GM12878 (cell line): Measurements from ENCODE around the gene MAPRE3. TPM values are rescaled to one million over a fixed set of nuclear protein-coding genes. Genes with fewer than 3 reads are reported as not detected.

ENCODE experiments used
- ATAC-seq: fragments of 200-7000 bp; cut with Tn5 transposase; 3 replicates; pipeline ENCODE4 v1.9.1; 2020; ENCODE audit warnings: mild to moderate bottlenecking, moderate library complexity
- BruUV-seq: library from RNA; stranded (reverse); fragments of 400-500 nt; replicated peaks from 2 replicates; lab custom pipeline; 2021; lab: Mats Ljungman, UMichigan
- CTCF ChIA-PET: fragments of 300-600 bp; sonication (Branson Sonifier 250); formaldehyde crosslinking; extraction: SDS; loops from one replicate; lab custom pipeline; 2021; ENCODE audit warnings: inconsistent platforms; lab: Yijun Ruan, JAX
- POLR2A ChIA-PET: fragments of 350-600 bp; formaldehyde crosslinking; extraction: SDS; loops from one replicate; lab custom pipeline; 2021; ENCODE audit warnings: inconsistent platforms; lab: Charles Lee
- RAD21 ChIA-PET: fragments of 300-600 bp; sonication (Branson Sonifier 250); formaldehyde crosslinking; loops from one replicate; lab custom pipeline; 2023; ENCODE audit warnings: antibody characterized with exemption; ENCODE audit not compliant: unreplicated experiment; lab: Charles Lee
- SMC1A ChIA-PET: fragments of 300-600 bp; sonication (Branson Sonifier 250); formaldehyde crosslinking; loops from one replicate; lab custom pipeline; 2023; ENCODE audit not compliant: unreplicated experiment, uncharacterized antibody; lab: Charles Lee
- DNase-seq: peaks from one replicate; pipeline ENCODE4 v3.0.0-alpha.2; 2011; ENCODE audit warnings: low read depth, low spot score
- FAIRE-seq: peaks from 3 replicates; lab custom pipeline; 2011; peaks lifted over from hg19 to GRCh38; lab: Jason Lieb, UNC
- H2AFZ ChIP-seq: 2 replicates; pipeline ENCODE4 v1.6.0; 2011; ENCODE audit warnings: low read depth, low read length, control low read depth; ENCODE audit not compliant: control insufficient read depth
- H3K27ac ChIP-seq: 2 replicates; pipeline ENCODE4 v1.5.1; 2011; ENCODE audit warnings: control low read depth; ENCODE audit not compliant: control insufficient read depth, insufficient read depth
- H3K27me3 ChIP-seq, 2 experiments: replicated peaks in 1 of 2; 2 replicates each; pipeline versions ENCODE4 v1.6.0 to v1.6.1; 2011; ENCODE audit warnings: low read length in 1 of 2; ENCODE audit not compliant: control insufficient read depth in 2 of 2, insufficient read depth in 2 of 2
- H3K36me3 ChIP-seq, 2 experiments: 2 replicates each; pipeline ENCODE4 v1.5.1; 2011; ENCODE audit warnings: low read length in 1 of 2; ENCODE audit not compliant: control insufficient read depth in 2 of 2, insufficient read depth in 2 of 2
- H3K4me1 ChIP-seq: 2 replicates; pipeline ENCODE4 v1.6.1; 2011; ENCODE audit warnings: mild to moderate bottlenecking, low read length, moderate library complexity, mixed read lengths; ENCODE audit not compliant: control insufficient read depth, insufficient read depth
- H3K4me2 ChIP-seq: 2 replicates; pipeline ENCODE4 v1.6.0; 2011; ENCODE audit warnings: control low read depth; ENCODE audit not compliant: control insufficient read depth, insufficient read depth
- H3K4me3 ChIP-seq: fragments of 200-600 bp; sonication (generic); 2 replicates; pipeline ENCODE4 v1.5.1; 2016
- H3K79me2 ChIP-seq: 2 replicates; pipeline ENCODE4 v1.6.0; 2011; ENCODE audit warnings: low read length; ENCODE audit not compliant: control insufficient read depth, insufficient read depth
- H3K9ac ChIP-seq: 2 replicates; pipeline ENCODE4 v1.8.0; 2011; ENCODE audit warnings: low read length, control low read depth, mixed read lengths; ENCODE audit not compliant: control insufficient read depth, insufficient read depth
- H3K9me3 ChIP-seq: replicated peaks from 3 replicates; pipeline ENCODE4 v1.5.1; 2011; ENCODE audit warnings: mild to moderate bottlenecking, low read length; ENCODE audit not compliant: control insufficient read depth, insufficient read depth
- H4K20me1 ChIP-seq: 2 replicates; pipeline ENCODE4 v1.6.0; 2011; ENCODE audit not compliant: control insufficient read depth, insufficient read depth
- EZH2 ChIP-seq: IDR thresholded peaks from 2 replicates; pipeline ENCODE4 v1.6.1; 2012; ENCODE audit warnings: low read depth, mild to moderate bottlenecking, control low read depth, inconsistent platforms, low read length, borderline replicate concordance; ENCODE audit not compliant: control insufficient read depth
- MTA3 ChIP-seq: IDR thresholded peaks from 2 replicates; pipeline ENCODE4 v1.6.1; 2012; ENCODE audit warnings: low read length, inconsistent platforms, borderline replicate concordance
- MYB ChIP-seq: fragments of 150-350 bp; IDR thresholded peaks from 2 replicates; pipeline ENCODE4 v1.6.1; 2014; ENCODE audit warnings: mild to moderate bottlenecking, low read depth, low read length, borderline replicate concordance
- NBN ChIP-seq: fragments of 450-650 bp; IDR thresholded peaks from 2 replicates; pipeline ENCODE4 v1.6.1; 2016
- NR2C2 ChIP-seq: IDR thresholded peaks from 2 replicates; pipeline ENCODE4 v1.6.1; 2011; ENCODE audit warnings: borderline replicate concordance, low read depth; ENCODE audit not compliant: control insufficient read depth, insufficient read length
- RB1 ChIP-seq: fragments of 450-650 bp; formaldehyde crosslinking; IDR thresholded peaks from 2 replicates; pipeline ENCODE4 v1.6.1; 2017; ENCODE audit warnings: mild to moderate bottlenecking, borderline replicate concordance
- SIN3A ChIP-seq: IDR thresholded peaks from 2 replicates; pipeline ENCODE4 v1.6.1; 2012; ENCODE audit warnings: low read depth, low read length, improper control_type of control experiment
- USF1 ChIP-seq: IDR thresholded peaks from 2 replicates; pipeline ENCODE4 v1.6.1; 2011; ENCODE audit warnings: borderline replicate concordance, low read depth, mild to moderate bottlenecking, moderate library complexity, mixed read lengths, low read length; ENCODE audit not compliant: insufficient read depth; ENCODE audit errors: extremely low read length
- ZBTB4 ChIP-seq: fragments of 450-650 bp; formaldehyde crosslinking; IDR thresholded peaks from 2 replicates; pipeline ENCODE4 v1.4.0; 2022; ENCODE audit warnings: mild to moderate bottlenecking, moderate library complexity
- ZNF24 ChIP-seq: fragments of 450-650 bp; IDR thresholded peaks from 2 replicates; pipeline ENCODE4 v1.6.1; 2017; ENCODE audit warnings: antibody characterized with exemption, mild to moderate bottlenecking
- WGBS: methylation state at CpG from one replicate; pipeline ENCODE4 v1.1.6; 2016; ENCODE audit warnings: low lambda C conversion rate; ENCODE audit not compliant: insufficient replicate concordance, insufficient coverage; ENCODE audit errors: missing lambda C conversion rate; 5-methylcytosine and 5-hydroxymethylcytosine counted together
- in situ Hi-C: fragments of 300-500 bp; cut with MboI; formaldehyde crosslinking; loops from 9 replicates; pipeline ENCODE4 v1.14.3; 2018; ENCODE audit warnings: mixed read lengths
- intact Hi-C: fragments of 100-400 bp; cut with micrococcal nuclease; formaldehyde crosslinking; loops from one replicate; pipeline ENCODE4 v1.14.2; 2022; ENCODE audit not compliant: unreplicated experiment
- polyA plus RNA-seq, 11 experiments: library from polyadenylated mRNA; depleted of rRNA in 4 of 11; unstranded in 6 of 11; stranded (reverse) in 5 of 11; fragments of >200 nt; fragmentation: Nextera tagmentation in 4 of 11; fragmentation: Illumina TruSeq in 1 of 11; extraction: Ambion mirVana in 4 of 11; extraction: Trizol in 1 of 11; gene quantifications; 1 replicate in 1 of 11; 2 replicates in 10 of 11; pipeline versions ENCODE4 v1.2.1 to v1.2.3, GENCODE V29; 2011 to 2016; ENCODE audit warnings: inconsistent platforms in 2 of 11, missing spikeins in 2 of 11, low read depth in 1 of 11
- total RNA-seq, 4 experiments: library from RNA; depleted of rRNA in 3 of 4; stranded (reverse); fragments of >200 nt in 3 of 4; fragmentation: Illumina TruSeq in 1 of 4; extraction: Trizol in 1 of 4; gene quantifications; 2 replicates each; pipeline versions ENCODE4 v1.2.1 to v1.2.3, GENCODE V29; 2013 to 2021

Gene MAPRE3
- total and polyA plus RNA-seq, 10 of the 15 experiments (the other 5 are each of a cell fraction or from before 2014, with no cell fraction given): 0.03 to 1.3 (median 0.73) TPM; not detected in 1

- intact Hi-C loops: no loop called here
- POLR2A ChIA-PET: interaction anchor here (0.6 kb wide), 1 partner anchor 564 kb away, joined by 4 read pairs; no protein-coding TSS in a partner anchor
- no TSS peak for BruUV-seq
- peaks cover 2 to 3% of the 10 kb centered on the region in 2 experiments; a peak in 3 of 4 replicates for H3K27me3 ChIP-seq
- TF ChIP-seq SIN3A: no peak
- no peak for TF ChIP-seq NBN
- TF ChIP-seq ZNF24: no peak
- H3K9ac ChIP-seq: no peak overlapping the region
- 2% methylated on average over 3 of the region's 3 CpGs for WGBS
- RAD21 ChIA-PET: no interaction called here
- no peaks in the 10 kb centered on the region for H3K9me3 ChIP-seq
- no peak for FAIRE-seq
- H3K79me2 ChIP-seq: no peaks in the 10 kb centered on the region
- no peak overlapping the region for H3K4me3 ChIP-seq
- no peak overlapping the region for H3K4me2 ChIP-seq
- DNase-seq: no peak
- ATAC-seq: no peak
- SMC1A ChIA-PET: interaction anchor here (2.2 kb wide), 1 partner anchor 22 kb away, joined by 7 read pairs; no protein-coding TSS in a partner anchor
- no peak overlapping the region for H3K27ac ChIP-seq
- in situ Hi-C loops: no loop called here
- CTCF ChIA-PET: interaction anchor here (0.9 to 1.1 kb wide), 3 partner anchors 20 to 33 kb away, joined by 3 to 4 read pairs (median 3); no protein-coding TSS in a partner anchor
- H3K4me1 ChIP-seq: no peaks in the 10 kb centered on the region
- no peak overlapping the region for H2AFZ ChIP-seq
- no peaks in the 10 kb centered on the region for H3K36me3 ChIP-seq
- no peaks in the 10 kb centered on the region for H4K20me1 ChIP-seq
Observed at GRCh38 chr2:26983746-26984145, 13.3 kb downstream of the MAPRE3 start.

GRCh38 chr2:26985807-26986206, 15.4 kb downstream of the MAPRE3 start:
- Histone ChIP-seq H3K36me3 (no peaks in the 10 kb centered on the region), H3K4me2 (no peak overlapping the region), H3K4me1 (no peaks in the 10 kb centered on the region)
- SMC1A ChIA-PET: no interaction called here
- in situ Hi-C loops: no loop called here
- TF ChIP-seq EZH2 (no peak), MYB (no peak), MTA3 (no peak), USF1 (no peak), RB1 (no peak), NR2C2 (no peak), ZBTB4 (CRISPR knock-in tag) (no peak)
- TF ChIP-seq, all 136 proteins: peak for 0
- ATAC-seq (no peak), DNase-seq (no peak), FAIRE-seq (no peak)
- H3K27ac ChIP-seq: no peak overlapping the region
- H3K79me2 ChIP-seq: no peaks in the 10 kb centered on the region
- H3K27me3 ChIP-seq: peaks cover 5% of the 10 kb centered on the region in 2 experiments; a peak in 3 of 4 replicates
- intact Hi-C loops: no loop called here
- ChIA-PET CTCF (interaction anchor here (0.9 kb wide), 1 partner anchor 24 kb away, joined by 3 read pairs; no protein-coding TSS in a partner anchor), RAD21 (no interaction called here), POLR2A (no interaction called here)
- no peak overlapping the region for H3K4me3 ChIP-seq
- 65% methylated on average over 4 of the region's 4 CpGs for WGBS
- no peaks in the 10 kb centered on the region for H3K9me3 ChIP-seq
- no peaks in the 10 kb centered on the region for H4K20me1 ChIP-seq
- BruUV-seq: no TSS peak
- H2AFZ ChIP-seq: no peak overlapping the region
- H3K9ac ChIP-seq: no peak overlapping the region
